CD4-positive, alpha-beta memory T cell (primary cell): ENCODE results near the gene LEP. TPM values are rescaled to one million over a fixed set of nuclear protein-coding genes. Genes with fewer than 3 reads are reported as not detected.
A peak's percentile ranks its signal among the peaks of the same experiment; 100 is the strongest.

Source experiments
- CTCF ChIA-PET: fragments of 350-600 bp; sonication (Branson Sonifier 250); formaldehyde crosslinking; loops from one replicate; lab custom pipeline; 2021; ENCODE audit warnings: inconsistent platforms; ENCODE audit not compliant: partially characterized antibody; lab: Charles Lee
- POLR2A ChIA-PET: fragments of 350-600 bp; sonication (Branson Sonifier 250); formaldehyde crosslinking; loops from one replicate; lab custom pipeline; 2021; ENCODE audit not compliant: partially characterized antibody; lab: Charles Lee
- DNase-seq, 5 donors: peaks; one replicate each; pipeline versions ENCODE4 v3.0.0 to v3.0.0-alpha.2; 2020 to 2022; ENCODE audit warnings: mixed read lengths in 1 of 5
- H3K27ac ChIP-seq: one replicate; pipeline ENCODE4 v1.7.0; 2013; ENCODE audit warnings: low read depth, low read length
- H3K27me3 ChIP-seq: 2 replicates; pipeline ENCODE4 v1.7.0; 2013; ENCODE audit warnings: mild to moderate bottlenecking, low read length, moderate library complexity; ENCODE audit not compliant: insufficient read depth
- H3K36me3 ChIP-seq: 2 replicates; pipeline ENCODE4 v1.7.0; 2013; ENCODE audit warnings: mild to moderate bottlenecking, low read length, moderate library complexity; ENCODE audit not compliant: insufficient read depth
- H3K4me1 ChIP-seq: 2 replicates; pipeline ENCODE4 v1.7.0; 2013; ENCODE audit warnings: mild to moderate bottlenecking, low read length, moderate library complexity; ENCODE audit not compliant: insufficient read depth
- H3K4me3 ChIP-seq, 2 donors: one replicate each; pipeline ENCODE4 v1.7.0; 2013; ENCODE audit warnings: low read length in 2 of 2, mild to moderate bottlenecking in 1 of 2
- H3K9me3 ChIP-seq, 2 donors: one replicate each; pipeline ENCODE4 v1.7.0; 2013; ENCODE audit warnings: low read length in 2 of 2, control low read depth in 1 of 2; ENCODE audit not compliant: control insufficient read depth in 1 of 2
- H3K27ac Mint-ChIP-seq, 7 donors: one replicate each; pipeline ENCODE4 v1.8.0; 2020 to 2021; ENCODE audit warnings: mixed read lengths in 7 of 7, mild to moderate bottlenecking in 6 of 7, inconsistent platforms in 3 of 7, moderate library complexity in 3 of 7
- H3K27me3 Mint-ChIP-seq, 2 donors: one replicate each; pipeline ENCODE4 v1.8.0; 2020 to 2021; ENCODE audit warnings: mixed read lengths in 2 of 2
- H3K36me3 Mint-ChIP-seq, 2 donors: one replicate each; pipeline ENCODE4 v1.8.0; 2020 to 2021; ENCODE audit warnings: mixed read lengths in 2 of 2, inconsistent platforms in 1 of 2, mild to moderate bottlenecking in 1 of 2
- H3K4me1 Mint-ChIP-seq, 4 donors: one replicate each; pipeline ENCODE4 v1.8.0; 2020 to 2021; ENCODE audit warnings: mixed read lengths in 4 of 4, mild to moderate bottlenecking in 1 of 4
- H3K4me3 Mint-ChIP-seq, 8 donors: one replicate each; pipeline ENCODE4 v1.8.0; 2020 to 2021; ENCODE audit warnings: mixed read lengths in 8 of 8, mild to moderate bottlenecking in 7 of 8, moderate library complexity in 6 of 8, inconsistent platforms in 3 of 8
- H3K9me3 Mint-ChIP-seq, 8 donors: one replicate each; pipeline ENCODE4 v1.8.0; 2020 to 2021; ENCODE audit warnings: mixed read lengths in 8 of 8, mild to moderate bottlenecking in 5 of 8, inconsistent platforms in 3 of 8, moderate library complexity in 1 of 8
- intact Hi-C: fragments of 100-400 bp; cut with micrococcal nuclease; formaldehyde crosslinking; loops from one replicate; pipeline ENCODE4 v1.15.1; 2023
- microRNA-seq: library from miRNA; unstranded; fragments of <30 nt; microRNA quantifications from one replicate; pipeline ENCODE4 v1.2.0, GENCODE V29; 2021; ENCODE audit warnings: borderline replicate concordance, borderline number of aligned reads, borderline microRNAs expressed, mixed read lengths
- polyA plus RNA-seq, 2 donors: library from polyadenylated mRNA; unstranded; fragments of 300-500 nt; fragmentation: Illumina TruSeq; gene quantifications; one replicate each; pipeline ENCODE4 v1.2.3, GENCODE V29; 2021
- total RNA-seq, 2 experiments: library from RNA; stranded (reverse); gene quantifications; one replicate each; pipeline ENCODE4 v1.2.3, GENCODE V29; 2021

LEP gene
- total and polyA plus RNA-seq, 4 experiments from 2014 or later, result not detected

DNA sequence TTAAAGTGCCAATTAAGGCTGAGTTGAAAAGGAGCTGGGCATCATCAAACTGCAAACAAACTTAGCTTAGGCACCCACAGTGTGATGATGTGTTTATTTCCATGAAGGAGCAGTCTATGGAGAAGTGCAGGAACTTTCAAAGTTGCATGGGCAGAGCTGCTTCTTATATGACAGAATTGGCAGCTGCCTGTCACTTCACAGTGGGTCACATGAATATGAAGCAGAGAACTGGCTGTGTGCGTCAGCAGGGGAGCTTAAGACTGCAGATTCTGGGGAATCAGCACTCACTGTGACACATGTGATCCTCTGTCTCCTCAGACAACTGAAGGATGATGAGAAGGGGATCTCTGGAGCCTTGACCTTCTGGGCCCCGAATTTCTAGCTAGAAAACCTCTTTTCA lies 66.0 kb downstream of the LEP start:
- Mint-ChIP-seq H3K36me3 (peaks cover 65 to 86% of the 10 kb centered on the region in 2 donors), H3K27me3 (no peaks in the 10 kb centered on the region), H3K4me1 (no peaks in the 10 kb centered on the region), H3K27ac (peak overlapping the region in 1 of 7 donors; percentile 45), H3K9me3 (no peaks in the 10 kb centered on the region), H3K4me3 (no peak overlapping the region)
- ChIA-PET CTCF (no interaction called here), POLR2A (no interaction called here)
- no peaks in the 10 kb centered on the region for H3K9me3 ChIP-seq
- no peaks in the 10 kb centered on the region for H3K4me1 ChIP-seq
- peaks cover 44% of the 10 kb centered on the region for H3K36me3 ChIP-seq
- H3K4me3 ChIP-seq, result no peak overlapping the region
- no peaks in the 10 kb centered on the region for H3K27me3 ChIP-seq
- intact Hi-C loops, result no loop called here
- DNase-seq, result no peak
- no peak overlapping the region for H3K27ac ChIP-seq

Small RNA genes lying within 50 kb of the gene (microRNA-seq; reads per million reads assigned to microRNA genes)
- gene MIR129-1, result not detected

Other genes starting within 250 kb of the LEP start
- not detected for gene LRRC4, start 209.8 kb upstream of the LEP start, total RNA-seq
- not detected for gene LRRC4, start 209.8 kb upstream of the LEP start, polyA plus RNA-seq
- gene RBM28, start 102.6 kb downstream of the LEP start, total RNA-seq, result 10 to 100 TPM; 43.4 to 48.3 TPM
- 1 to 10 TPM; 2.4 to 9.9 TPM for gene RBM28, start 102.6 kb downstream of the LEP start, polyA plus RNA-seq
- under 1 TPM; 0.52 to 0.58 TPM for gene PRRT4, start 120.4 kb downstream of the LEP start, total RNA-seq
- under 1 TPM; 0.11 to 0.16 TPM for gene PRRT4, start 120.4 kb downstream of the LEP start, polyA plus RNA-seq
- gene IMPDH1, start 168.7 kb downstream of the LEP start, total RNA-seq, result 10 to 100 TPM; 48.0 to 49.4 TPM
- gene IMPDH1, start 168.7 kb downstream of the LEP start, polyA plus RNA-seq, result 10 to 100 TPM; 43.0 to 55.9 TPM
- gene HILPDA, start 214.6 kb downstream of the LEP start, total RNA-seq, result 1 to 10 TPM; 3.4 to 4.5 TPM
- gene HILPDA, start 214.6 kb downstream of the LEP start, polyA plus RNA-seq, result 1 to 10 TPM; 2.4 to 3.7 TPM
- gene METTL2B, start 235.5 kb downstream of the LEP start, total RNA-seq, result 10 to 100 TPM; 25.3 to 32.8 TPM
- gene METTL2B, start 235.5 kb downstream of the LEP start, polyA plus RNA-seq, result 10 to 100 TPM; 13.2 to 25.1 TPM